IMR-90 (cell line): ENCODE measurements around the gene WASHC2C. TPM values are rescaled to one million over a fixed set of nuclear protein-coding genes. Genes with fewer than 3 reads are reported as not detected.
"Not testable (repeated sequence)": the region's sequence is repeated elsewhere in the genome, so short reads cannot be mapped to it uniquely, and the experiment has no call there.

Experiments
- ATAC-seq: fragments of 200-7000 bp; cut with Tn5 transposase; 2 replicates; pipeline ENCODE4 v1.9.1; 2020; ENCODE audit warnings: low read depth, mild to moderate bottlenecking, moderate library complexity
- BruUV-seq: library from RNA; stranded (reverse); fragments of 400-500 nt; replicated peaks from 2 replicates; lab custom pipeline; 2021; lab: Mats Ljungman, UMichigan
- CTCF ChIA-PET: fragments of 300-600 bp; formaldehyde crosslinking; extraction: SDS; loops from one replicate; lab custom pipeline; 2021; ENCODE audit warnings: antibody characterized with exemption; lab: Yijun Ruan, JAX
- POLR2A ChIA-PET: fragments of 300-600 bp; sonication (Branson Sonifier 250); formaldehyde crosslinking; loops from one replicate; lab custom pipeline; 2022; ENCODE audit warnings: antibody characterized with exemption; ENCODE audit not compliant: unreplicated experiment; lab: Charles Lee
- DNase-seq: peaks from one replicate; pipeline ENCODE4 v3.0.0; 2013
- H2AFZ ChIP-seq: replicated peaks from 2 replicates; pipeline ENCODE3; 2013; ENCODE audit warnings: low read length, mild to moderate bottlenecking; ENCODE audit not compliant: poor library complexity
- H2AK5ac ChIP-seq: 2 replicates; pipeline ENCODE4 v1.6.1; 2013; ENCODE audit warnings: low read depth, low read length, inconsistent platforms
- H2AK9ac ChIP-seq: replicated peaks from 2 replicates; pipeline ENCODE3; 2013; ENCODE audit warnings: mild to moderate bottlenecking, low read depth, low read length, moderate library complexity; ENCODE audit not compliant: poor library complexity
- H2BK120ac ChIP-seq: 2 replicates; pipeline ENCODE4 v1.6.1; 2013; ENCODE audit warnings: low read depth, low read length, inconsistent platforms
- H2BK15ac ChIP-seq: 3 replicates; pipeline ENCODE4 v1.6.1; 2013; ENCODE audit warnings: low read depth, low read length, inconsistent platforms
- H2BK20ac ChIP-seq: 2 replicates; pipeline ENCODE4 v1.6.1; 2013; ENCODE audit warnings: low read depth, mild to moderate bottlenecking, inconsistent platforms, low read length, moderate library complexity
- H2BK5ac ChIP-seq: 2 replicates; pipeline ENCODE4 v1.6.1; 2013; ENCODE audit warnings: mild to moderate bottlenecking, low read depth, low read length, inconsistent platforms; ENCODE audit not compliant: poor library complexity, severe bottlenecking
- H3K14ac ChIP-seq: replicated peaks from 2 replicates; pipeline ENCODE4 v1.6.1; 2013; ENCODE audit warnings: low read depth, low read length, inconsistent platforms
- H3K18ac ChIP-seq: 2 replicates; pipeline ENCODE4 v1.6.1; 2013; ENCODE audit warnings: low read depth, low read length, control low read depth
- H3K23ac ChIP-seq: 2 replicates; pipeline ENCODE4 v1.6.1; 2013; ENCODE audit warnings: low read depth, low read length, inconsistent platforms
- H3K27ac ChIP-seq: 2 replicates; pipeline ENCODE4 v1.5.1; 2013; ENCODE audit warnings: mild to moderate bottlenecking, control low read depth, low read length; ENCODE audit not compliant: insufficient read depth
- H3K27me3 ChIP-seq: 2 replicates; pipeline ENCODE4 v1.6.1; 2013; ENCODE audit warnings: low read length; ENCODE audit not compliant: control insufficient read depth, insufficient read depth
- H3K36me3 ChIP-seq: 2 replicates; pipeline ENCODE4 v1.6.1; 2013; ENCODE audit warnings: low read length, mixed read lengths; ENCODE audit not compliant: control insufficient read depth, insufficient read depth
- H3K4ac ChIP-seq: 2 replicates; pipeline ENCODE4 v1.6.1; 2013; ENCODE audit warnings: low read depth, low read length, inconsistent platforms
- H3K4me1 ChIP-seq: 2 replicates; pipeline ENCODE4 v1.6.1; 2013; ENCODE audit warnings: low read length, mixed read lengths; ENCODE audit not compliant: control insufficient read depth, insufficient read depth
- H3K4me2 ChIP-seq: 2 replicates; pipeline ENCODE4 v1.6.1; 2013; ENCODE audit warnings: low read depth, mild to moderate bottlenecking, control low read depth, low read length, moderate library complexity
- H3K4me3 ChIP-seq: 2 replicates; pipeline ENCODE4 v1.5.1; 2013; ENCODE audit warnings: low read depth, mild to moderate bottlenecking, control low read depth, low read length, moderate library complexity; ENCODE audit not compliant: insufficient read depth
- H3K56ac ChIP-seq: 2 replicates; pipeline ENCODE4 v1.6.1; 2013; ENCODE audit warnings: low read length, inconsistent platforms; ENCODE audit not compliant: insufficient read depth; ENCODE audit errors: extremely low read depth
- H3K79me1 ChIP-seq, 2 experiments: 2 replicates each; pipeline ENCODE4 v1.6.1; 2013; ENCODE audit warnings: low read length in 2 of 2, inconsistent platforms in 1 of 2, low read depth in 1 of 2
- H3K9ac ChIP-seq: 2 replicates; pipeline ENCODE4 v1.6.1; 2013; ENCODE audit warnings: low read depth, low read length, control low read depth
- H3K9me1 ChIP-seq: 2 replicates; pipeline ENCODE4 v1.6.1; 2013; ENCODE audit warnings: low read length, inconsistent platforms; ENCODE audit not compliant: insufficient read depth
- H3K9me3 ChIP-seq: 2 replicates; pipeline ENCODE4 v1.6.1; 2013; ENCODE audit warnings: low read length; ENCODE audit not compliant: control insufficient read depth, insufficient read depth
- H4K20me1 ChIP-seq: 2 replicates; pipeline ENCODE4 v1.6.1; 2013; ENCODE audit warnings: low read length, inconsistent platforms; ENCODE audit not compliant: insufficient read depth
- H4K5ac ChIP-seq: 2 replicates; pipeline ENCODE4 v1.6.1; 2013; ENCODE audit warnings: mild to moderate bottlenecking, low read depth, low read length, control low read depth
- H4K8ac ChIP-seq, 2 experiments: 2 replicates each; pipeline ENCODE4 v1.6.1; 2013; ENCODE audit warnings: low read depth in 2 of 2, low read length in 2 of 2, control low read depth in 1 of 2, inconsistent platforms in 1 of 2
- H4K91ac ChIP-seq: 2 replicates; pipeline ENCODE4 v1.6.1; 2013; ENCODE audit warnings: low read depth, low read length, inconsistent platforms; ENCODE audit not compliant: insufficient read depth
- WGBS, 2 experiments: methylation state at CpG; one replicate each; pipeline versions ENCODE4 v1.1.5 to v1.1.7; 2013; ENCODE audit warnings: missing lambda C conversion rate in 2 of 2; ENCODE audit not compliant: insufficient read length in 1 of 2; ENCODE audit errors: extremely low coverage in 2 of 2; 5-methylcytosine and 5-hydroxymethylcytosine counted together
- dilution Hi-C: fragments of 300-500 bp; cut with HindIII; formaldehyde crosslinking; loops from one replicate; pipeline ENCODE4 v1.14.3; 2018; ENCODE audit warnings: low sequenced_read_pairs; ENCODE audit not compliant: unreplicated experiment
- in situ Hi-C: fragments of 300-500 bp; cut with MboI; formaldehyde crosslinking; loops from 3 replicates; pipeline ENCODE4 v1.14.3; 2019; ENCODE audit warnings: low sequenced_read_pairs, inconsistent platforms, mixed read lengths
- intact Hi-C: fragments of 100-400 bp; cut with micrococcal nuclease; formaldehyde crosslinking; loops from 2 replicates; pipeline ENCODE4 v1.10.0; 2022
- polyA plus RNA-seq, 3 experiments: library from polyadenylated mRNA; depleted of rRNA; stranded (reverse); fragments of >200 nt; gene quantifications; 2 replicates each; pipeline ENCODE4 v1.2.3, GENCODE V29; 2012; ENCODE audit warnings: low replicate concordance in 1 of 3
- total RNA-seq: library from RNA; depleted of rRNA; stranded (reverse); fragments of >200 nt; gene quantifications from 2 replicates; pipeline ENCODE4 v1.2.3, GENCODE V29; 2012

WASHC2C gene
- total and polyA plus RNA-seq, 2 of the 4 experiments (the other 2 are of a cell fraction) = 22.2 to 27.2 TPM

GRCh38 chr10:45787212-45787741, 60.2 kb downstream of the WASHC2C start:
- intact Hi-C loops, H3K9me3 ChIP-seq, H4K5ac ChIP-seq, H2BK120ac ChIP-seq, H3K27ac ChIP-seq, DNase-seq, H2AFZ ChIP-seq, H3K4ac ChIP-seq, H4K8ac ChIP-seq, H3K18ac ChIP-seq, H4K20me1 ChIP-seq, H3K9me1 ChIP-seq, H2AK9ac ChIP-seq, in situ Hi-C loops, H3K56ac ChIP-seq, H3K23ac ChIP-seq, H2BK15ac ChIP-seq, H4K91ac ChIP-seq, CTCF ChIA-PET, H3K4me3 ChIP-seq, H2BK5ac ChIP-seq, H3K14ac ChIP-seq, H2AK5ac ChIP-seq, H3K79me1 ChIP-seq, dilution Hi-C loops, ATAC-seq, H3K4me1 ChIP-seq, H3K4me2 ChIP-seq, POLR2A ChIA-PET, H3K27me3 ChIP-seq, H2BK20ac ChIP-seq, BruUV-seq, H3K9ac ChIP-seq: not testable (repeated sequence)
- no CpG with 5 or more reads among the region's 5 CpGs for WGBS, 2 experiments
- H3K36me3 ChIP-seq = peaks cover 16% of the 10 kb centered on the region

GRCh38 chr10:45789991-45790390, 62.9 kb downstream of the WASHC2C start:
- H3K14ac ChIP-seq, H3K79me1 ChIP-seq, H3K9me3 ChIP-seq, CTCF ChIA-PET, H3K27ac ChIP-seq, intact Hi-C loops, H2BK5ac ChIP-seq, H2AK5ac ChIP-seq, H3K4me1 ChIP-seq, BruUV-seq, H4K8ac ChIP-seq, H3K23ac ChIP-seq, H4K20me1 ChIP-seq, in situ Hi-C loops, H3K18ac ChIP-seq, ATAC-seq, H4K91ac ChIP-seq, H3K4me3 ChIP-seq, H3K9ac ChIP-seq, H2BK15ac ChIP-seq, H2AK9ac ChIP-seq, H3K4ac ChIP-seq, dilution Hi-C loops, H3K9me1 ChIP-seq, H3K4me2 ChIP-seq, H2BK20ac ChIP-seq, H2AFZ ChIP-seq, H3K56ac ChIP-seq, POLR2A ChIA-PET, DNase-seq, H4K5ac ChIP-seq, H3K27me3 ChIP-seq, H2BK120ac ChIP-seq: not testable (repeated sequence)
- no CpG with 5 or more reads among the region's 8 CpGs for WGBS, 2 experiments
- H3K36me3 ChIP-seq = peaks cover 18% of the 10 kb centered on the region
